Activated CD8-positive, alpha-beta memory T cell treated with anti-CD3 and anti-CD28 coated beads, Interleukin-2, amount 50 U/mL, for 1 hour (primary cell): ENCODE data around the gene PTPRG.

Experiments
- DNase-seq: peaks from one replicate; pipeline ENCODE4 v3.0.0-alpha.2; 2020; ENCODE audit errors: extremely low read depth

Gene PTPRG

DNA sequence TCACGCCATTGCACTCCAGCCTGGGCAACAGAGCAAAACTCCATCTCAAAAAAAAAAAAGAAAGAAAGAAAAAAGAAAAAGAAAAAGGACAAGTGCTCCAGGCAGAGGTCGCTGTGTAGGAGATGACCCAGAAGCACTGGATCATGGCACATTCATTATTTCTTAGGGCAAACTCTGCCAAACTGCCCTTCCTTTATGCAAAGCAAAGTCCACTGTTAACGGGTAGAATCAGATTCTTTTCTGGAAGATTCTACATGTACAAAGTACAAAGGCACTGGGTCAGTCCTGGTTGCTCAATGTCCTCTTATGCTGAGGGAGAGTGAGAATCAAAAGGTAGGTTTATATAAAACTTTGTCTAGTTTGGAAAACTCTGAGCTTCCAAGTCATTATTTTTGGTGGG is 667.1 kb downstream of the PTPRG start:
- no peak for DNase-seq

DNA sequence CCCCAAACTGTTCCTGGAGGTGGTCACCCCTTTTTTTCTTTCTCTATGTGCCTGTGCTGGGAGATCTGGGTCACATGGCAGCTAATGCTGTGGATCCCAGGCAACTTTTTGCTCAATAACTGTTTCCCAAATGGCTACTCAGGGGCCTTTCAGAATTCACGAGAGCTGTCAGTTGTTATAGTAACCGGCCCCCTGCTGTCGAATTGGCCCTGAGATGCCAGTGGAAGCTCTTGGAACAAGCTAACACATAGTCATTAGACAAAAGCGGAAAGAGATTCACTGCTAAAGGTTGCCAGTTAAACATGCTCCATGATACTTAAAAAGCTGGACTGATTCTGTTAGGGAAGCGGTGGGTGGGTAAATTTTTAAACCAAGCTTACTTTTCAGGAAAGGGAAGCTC is 667.8 kb downstream of the PTPRG start:
- DNase-seq, result no peak

DNA sequence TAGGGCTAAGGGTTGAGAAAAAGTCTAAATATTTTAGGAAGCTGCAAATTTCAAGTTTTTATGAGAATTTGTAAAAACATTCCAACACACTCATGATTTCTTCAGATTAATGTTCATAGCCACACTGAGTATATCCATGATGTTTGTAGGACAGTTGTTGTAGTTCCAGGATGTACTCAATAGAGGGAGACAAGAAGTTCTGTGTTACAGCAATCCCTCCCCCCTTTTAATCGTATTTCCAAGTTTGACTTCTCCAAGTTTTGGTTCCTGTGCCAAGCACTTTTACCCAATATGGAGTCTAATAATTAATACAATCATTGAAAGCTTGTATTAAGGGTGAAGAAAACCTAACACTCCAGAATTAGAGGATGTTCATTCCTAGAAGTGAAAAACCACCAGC is 668.5 kb downstream of the PTPRG start:
- no peak for DNase-seq

- no peak for DNase-seq
Measured at GRCh38 chr3:62233065-62233464, 671.7 kb downstream of the PTPRG start.

DNA sequence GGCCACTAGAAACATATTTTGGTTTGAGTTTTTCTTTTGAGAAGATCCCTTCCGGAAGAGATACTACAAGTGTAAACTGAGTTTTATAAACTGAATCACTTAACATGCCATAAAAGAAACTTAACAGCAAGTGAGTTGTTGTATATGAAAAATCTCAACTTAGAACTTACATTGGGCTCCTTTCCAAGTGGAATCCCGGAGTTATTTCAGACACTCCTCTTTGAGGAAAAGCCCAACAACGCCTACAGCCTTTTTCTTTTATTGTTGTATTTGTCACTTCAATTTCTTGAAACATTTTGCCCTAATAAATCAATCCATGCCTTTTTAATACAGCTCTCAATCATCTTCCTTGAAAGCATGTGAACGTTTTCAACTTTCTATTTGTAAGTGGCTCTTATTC is 674.6 kb downstream of the PTPRG start:
- no peak for DNase-seq

- no peak for DNase-seq
Measured at GRCh38 chr3:62237286-62237948, 676.0 kb downstream of the PTPRG start.

- no peak for DNase-seq
Measured at GRCh38 chr3:62238003-62238402, 676.6 kb downstream of the PTPRG start.

- DNase-seq, result no peak
Measured at GRCh38 chr3:62238431-62238830, 677.1 kb downstream of the PTPRG start.

GRCh38 chr3:62241279-62241678 is 679.9 kb downstream of the PTPRG start:
- no peak for DNase-seq

DNA sequence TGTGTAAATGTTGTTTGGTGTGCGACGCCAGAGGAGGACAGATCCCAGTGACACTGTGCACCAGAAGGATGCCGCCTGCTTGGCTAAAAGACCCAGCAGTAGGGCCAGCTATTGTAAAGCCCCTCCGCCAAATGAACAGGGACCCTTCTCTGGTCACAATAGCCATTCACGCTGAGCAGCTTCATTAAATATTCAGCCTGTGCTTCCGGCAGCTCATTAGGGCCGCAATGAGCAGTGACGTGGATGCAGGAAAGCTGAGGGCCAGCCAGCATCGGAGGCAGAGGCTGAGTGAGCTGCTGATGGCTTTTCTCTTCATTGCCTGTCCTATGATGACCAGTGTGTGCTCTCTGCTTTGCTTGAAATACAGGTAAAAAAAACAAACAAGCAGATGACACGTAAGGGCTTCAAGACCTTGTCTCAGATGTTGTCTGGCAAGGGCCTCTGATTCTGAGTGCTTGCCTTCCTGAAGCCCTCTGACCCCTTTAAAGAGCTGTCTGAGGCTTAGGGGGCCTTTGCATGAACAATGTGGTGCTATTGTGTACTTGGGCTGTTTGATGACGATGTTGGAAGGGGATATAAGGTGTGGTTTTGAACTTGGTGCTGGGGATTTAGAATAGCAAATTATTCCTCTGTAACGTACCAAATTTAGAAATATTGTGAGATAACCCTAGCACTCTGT is 681.6 kb downstream of the PTPRG start:
- DNase-seq, result no peak

- no peak for DNase-seq
Measured at GRCh38 chr3:62246094-62246493, 684.7 kb downstream of the PTPRG start.

DNA sequence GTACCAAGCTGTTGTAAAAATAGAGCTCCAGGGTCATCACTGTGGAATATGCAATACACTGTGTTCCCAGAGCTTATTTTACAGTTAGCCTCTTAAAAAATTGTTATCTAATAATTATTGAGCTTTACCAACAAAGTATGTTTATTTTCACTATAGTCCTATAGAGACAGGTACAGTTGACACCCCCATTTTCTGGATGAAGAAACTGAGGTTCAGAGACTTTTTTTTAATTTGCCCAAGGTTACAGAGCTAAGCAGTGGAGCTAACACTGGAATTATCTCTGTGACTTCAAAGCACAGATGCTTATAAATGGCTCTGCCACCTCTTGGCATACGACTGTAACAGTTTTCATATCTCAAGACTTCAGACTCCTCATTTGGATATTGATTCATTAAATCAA is 685.6 kb downstream of the PTPRG start:
- DNase-seq, result no peak

DNA sequence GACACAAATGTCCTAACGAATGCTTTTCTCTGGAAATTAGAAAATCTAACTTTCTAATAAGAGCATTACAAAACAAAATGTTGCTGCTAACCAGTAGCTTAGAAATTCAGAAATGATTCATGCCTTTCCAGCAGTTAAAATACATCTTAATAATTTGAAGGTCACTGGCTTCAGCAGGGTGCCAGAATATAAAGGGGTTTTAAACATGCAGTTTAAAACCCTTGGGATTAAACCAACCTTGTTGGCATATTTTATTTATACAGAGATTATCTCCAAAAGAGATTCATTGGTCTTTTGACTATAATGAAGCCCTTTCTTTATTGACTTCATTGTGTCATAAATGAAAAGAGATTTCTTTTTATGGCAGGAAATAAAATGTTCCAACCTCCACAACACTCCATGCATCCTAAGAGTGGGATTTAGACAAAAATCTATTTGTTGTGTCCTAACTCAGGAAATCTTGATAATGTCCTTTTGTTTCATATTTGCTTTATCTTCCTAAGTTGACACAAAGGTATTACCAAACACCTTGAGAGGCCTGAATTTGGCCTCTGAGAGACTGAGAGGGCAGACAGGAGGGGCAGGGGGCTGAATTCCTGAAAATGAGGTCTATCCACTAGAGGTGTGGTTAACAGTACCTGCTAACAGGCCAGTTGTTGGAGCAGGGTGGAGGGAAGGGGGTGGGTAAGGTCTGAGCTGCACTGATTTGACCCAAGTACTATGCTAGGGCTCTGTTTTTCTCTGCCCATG is 687.5 kb downstream of the PTPRG start:
- DNase-seq, result no peak

- DNase-seq, result no peak
Measured at GRCh38 chr3:62249484-62249776, 688.1 kb downstream of the PTPRG start.

DNA sequence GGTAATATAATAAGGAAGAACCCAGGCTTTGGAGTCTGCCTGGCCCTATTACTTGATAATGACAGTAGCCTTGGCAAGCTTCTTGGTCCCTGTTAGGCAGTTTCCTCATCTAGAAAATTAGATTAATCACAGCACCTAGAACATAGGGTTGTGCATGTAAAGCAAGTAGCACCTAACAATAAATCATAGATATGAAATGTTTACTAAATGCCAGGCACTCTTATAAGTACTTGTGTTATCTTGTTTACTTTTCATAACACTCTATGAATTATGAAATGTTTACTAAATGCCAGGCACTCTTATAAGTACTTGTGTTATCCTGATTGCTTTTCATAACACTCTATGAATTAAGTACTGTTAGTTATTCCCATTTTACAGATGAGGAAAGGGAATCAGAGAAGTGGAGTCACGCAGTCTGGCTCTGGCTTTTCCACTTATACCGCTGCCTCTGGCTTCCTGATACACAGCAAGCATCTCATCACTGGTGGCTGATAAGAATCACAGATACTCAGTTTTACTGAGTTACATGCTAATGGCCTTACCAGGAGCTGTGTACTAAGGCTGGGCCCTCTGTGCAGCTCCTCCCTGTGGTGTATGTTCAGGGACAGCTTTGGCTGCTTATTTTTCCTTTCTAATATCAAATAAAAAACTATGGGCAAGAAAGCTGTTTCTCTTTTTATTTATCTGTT is 688.6 kb downstream of the PTPRG start:
- DNase-seq, result no peak

DNA sequence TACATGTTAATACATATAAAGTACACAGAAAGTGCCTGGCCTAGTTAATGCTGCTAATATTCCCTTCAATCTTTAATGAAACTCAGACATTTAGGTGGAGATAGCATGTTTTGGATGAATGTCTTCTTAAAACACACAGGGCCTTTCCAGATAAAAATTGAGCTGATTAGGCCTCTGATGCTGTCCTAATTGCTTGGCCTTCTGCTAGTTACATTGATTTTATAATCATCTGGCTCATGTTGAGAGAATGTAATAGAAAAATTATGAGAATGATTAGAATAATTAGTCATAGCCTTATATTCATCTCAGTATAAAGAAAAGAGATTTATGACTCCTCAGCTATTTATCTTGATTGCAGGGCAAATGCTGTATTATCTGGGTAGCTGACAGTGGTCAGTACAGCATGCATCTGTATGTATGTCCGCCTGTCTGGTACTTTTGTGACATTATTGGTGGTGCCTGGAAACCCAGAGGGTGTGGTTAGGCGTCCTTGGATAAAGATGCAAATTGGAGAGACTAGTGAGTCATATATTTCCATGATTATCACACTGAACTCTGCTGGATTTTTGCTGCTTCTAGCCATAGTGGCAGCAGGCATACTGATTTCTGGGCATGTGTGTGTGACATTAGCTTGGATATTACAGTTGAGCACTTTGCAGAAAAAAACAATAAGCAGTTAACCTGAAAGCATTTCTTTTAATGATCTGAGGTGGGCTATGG is 691.2 kb downstream of the PTPRG start:
- DNase-seq, result no peak

GRCh38 chr3:62253971-62254370 is 692.6 kb downstream of the PTPRG start:
- DNase-seq, result no peak

GRCh38 chr3:62255758-62256157 is 694.4 kb downstream of the PTPRG start:
- DNase-seq, result no peak

DNA sequence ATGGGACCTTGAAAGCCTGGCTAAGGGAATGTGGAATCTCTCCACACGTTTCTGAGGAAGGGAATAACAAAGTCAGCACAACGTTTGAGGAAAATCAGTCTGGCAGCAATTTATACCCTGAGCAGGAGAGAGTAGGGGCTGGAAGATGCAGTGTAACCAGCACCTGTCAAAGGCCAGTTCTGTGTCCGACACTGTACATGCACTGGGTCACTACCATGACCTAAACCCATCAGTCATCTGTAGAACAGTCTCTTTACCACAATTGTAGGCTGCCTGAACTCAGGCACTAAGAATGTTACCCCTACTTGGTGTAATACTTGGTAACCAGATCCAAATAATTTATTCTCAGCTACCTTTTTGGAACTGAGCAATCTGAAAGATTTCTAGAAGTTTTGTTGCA is 698.6 kb downstream of the PTPRG start:
- no peak for DNase-seq

DNA sequence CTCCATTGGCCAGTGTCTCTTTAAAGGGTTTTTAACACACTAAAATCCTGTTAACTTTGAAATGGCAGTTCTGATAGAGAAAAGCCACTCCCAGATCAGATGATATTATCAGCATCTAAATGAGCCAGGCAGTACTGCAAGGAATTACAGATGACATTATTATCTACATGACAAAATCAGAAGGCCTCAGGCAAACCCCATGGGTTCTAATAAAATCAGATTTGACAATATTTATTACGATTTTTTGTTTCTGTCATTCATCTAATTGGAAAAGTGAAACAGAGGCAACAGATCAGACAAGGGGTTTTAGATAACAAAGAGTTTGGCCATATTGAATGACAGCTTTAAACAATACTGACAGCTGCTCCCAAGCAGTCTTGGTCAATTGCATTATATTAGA is 699.3 kb downstream of the PTPRG start:
- DNase-seq, result no peak

GRCh38 chr3:62261121-62261520 is 699.8 kb downstream of the PTPRG start:
- no peak for DNase-seq

GRCh38 chr3:62261736-62262135 is 700.4 kb downstream of the PTPRG start:
- no peak for DNase-seq
